ENCODE measurements around the gene XRCC3. TPM values are rescaled to one million over a fixed set of nuclear protein-coding genes. Genes with fewer than 3 reads are reported as not detected.
A peak's percentile ranks its signal among the peaks of the same experiment; 100 is the strongest.

Gene XRCC3
- total and polyA plus RNA-seq, 3 donors from 2014 or later: 16.6 to 41.1 (median 40.3) TPM

GRCh38 chr14:103736546-103737431 is 21.5 kb upstream of the XRCC3 start:
- Histone ChIP-seq H3K4me3 (no peak overlapping the region), H3K4me1 (peaks cover 46% of the 10 kb centered on the region)
- TF ChIP-seq POLR2A (IDR thresholded peaks at IDR 0.05) (no peak), CTCF (IDR thresholded peaks at IDR 0.05) (no peak)

GRCh38 chr14:103735815-103736545 is 20.7 kb upstream of the XRCC3 start:
- Histone ChIP-seq H3K27me3 (no peaks in the 10 kb centered on the region), H3K4me1 (peaks cover 38% of the 10 kb centered on the region), H3K9me3 (no peaks in the 10 kb centered on the region), H3K36me3 (ENCODE audit: low read depth, missing control alignments) (no peaks in the 10 kb centered on the region), H3K4me3 (no peak overlapping the region), H3K27ac (peak overlapping the region; percentile 43 to 79)
- peak; percentile 15 for DNase-seq
- WGBS, 2 donors: 62 to 75% methylated on average over 12 to 22 of the region's 22 CpGs
- intact Hi-C loops (cut with DNase I; ENCODE audit: low total_unique reads): no loop called here
- TF ChIP-seq POLR2A (IDR thresholded peaks at IDR 0.05) (no peak), CTCF (IDR thresholded peaks at IDR 0.05) (no peak)

More at GRCh38 chr14:103736546-103737431, 21.5 kb upstream of the XRCC3 start:
- Histone ChIP-seq H3K36me3 (ENCODE audit: low read depth, missing control alignments) (no peaks in the 10 kb centered on the region), H3K9me3 (no peaks in the 10 kb centered on the region), H3K27me3 (no peaks in the 10 kb centered on the region), H3K27ac (peak overlapping the region; percentile 43 to 79)
- DNase-seq: peak; percentile 77
- intact Hi-C loops (cut with DNase I; ENCODE audit: low total_unique reads): no loop called here
- 42 to 46% methylated on average over 8 to 10 of the region's 10 CpGs for WGBS, 2 donors

DNA sequence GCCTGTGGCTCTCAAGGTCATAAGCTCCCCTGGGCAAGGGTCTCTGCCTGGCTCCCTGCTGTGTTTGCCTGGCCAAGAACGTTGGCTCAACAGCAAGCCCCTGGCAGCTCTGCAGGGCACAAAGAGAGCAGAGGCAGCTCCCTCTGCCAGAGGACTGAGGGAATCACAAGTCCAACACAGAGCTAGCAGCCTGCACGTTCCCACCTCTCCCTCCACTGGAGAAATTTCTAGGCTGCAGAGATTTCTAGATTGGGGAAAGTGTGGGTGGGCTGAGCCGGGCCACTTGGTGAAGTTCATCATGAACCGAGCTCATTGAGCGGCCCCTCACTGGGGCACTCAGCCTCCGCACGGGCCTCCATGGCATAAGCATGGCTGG is 20.2 kb upstream of the XRCC3 start:
- peak overlapping the region in 1 of 2 donors; percentile 79 for H3K27ac ChIP-seq
- H3K36me3 ChIP-seq (ENCODE audit: low read depth, missing control alignments): no peaks in the 10 kb centered on the region
- DNase-seq: peak; percentile 61
- intact Hi-C loops (cut with DNase I; ENCODE audit: low total_unique reads): no loop called here
- no peaks in the 10 kb centered on the region for H3K27me3 ChIP-seq
- TF ChIP-seq POLR2A (IDR thresholded peaks at IDR 0.05) (no peak), CTCF (IDR thresholded peaks at IDR 0.05) (no peak)
- peaks cover 39% of the 10 kb centered on the region for H3K4me1 ChIP-seq
- no peaks in the 10 kb centered on the region for H3K9me3 ChIP-seq
- WGBS, 2 donors: 33 to 42% methylated on average over 1 to 7 of the region's 7 CpGs
- H3K4me3 ChIP-seq: no peak overlapping the region

DNA sequence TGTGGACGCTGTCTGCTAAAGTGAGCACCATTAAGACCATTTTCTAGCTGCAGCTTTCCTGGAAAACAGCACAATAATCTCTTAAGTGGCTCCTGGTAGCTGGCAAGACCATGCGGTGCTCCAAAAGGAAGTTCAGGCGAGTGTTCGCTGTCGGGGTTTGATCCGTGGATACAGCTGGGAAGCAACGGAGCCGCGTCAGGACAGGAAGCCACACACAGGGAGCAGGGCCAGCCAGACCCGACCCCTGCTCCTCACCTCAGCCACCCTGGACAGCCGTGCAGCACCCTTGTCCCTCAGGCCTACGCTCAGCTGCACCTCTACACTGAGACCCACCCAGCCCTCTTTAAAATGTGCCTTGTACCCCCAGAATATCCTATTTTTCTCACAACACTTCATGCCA is 19.8 kb upstream of the XRCC3 start:
- no peaks in the 10 kb centered on the region for H3K9me3 ChIP-seq
- H3K27ac ChIP-seq: no peak overlapping the region
- TF ChIP-seq CTCF (IDR thresholded peaks at IDR 0.05) (no peak), POLR2A (IDR thresholded peaks at IDR 0.05) (no peak)
- no peak for DNase-seq
- H3K27me3 ChIP-seq: no peaks in the 10 kb centered on the region
- no peak overlapping the region for H3K4me3 ChIP-seq
- intact Hi-C loops (cut with DNase I; ENCODE audit: low total_unique reads): no loop called here
- H3K36me3 ChIP-seq (ENCODE audit: low read depth, missing control alignments): no peaks in the 10 kb centered on the region
- 47 to 71% methylated on average over 12 of the region's 12 CpGs for WGBS, 2 donors
- peaks cover 43% of the 10 kb centered on the region for H3K4me1 ChIP-seq

All from testis (tissue), 3 donors.